Muscle layer of duodenum (tissue), 2 donors: ENCODE measurements around the gene TBXA2R.
"Not testable (repeated sequence)": the region's sequence is repeated elsewhere in the genome, so short reads cannot be mapped to it uniquely, and the experiment has no call there.

ENCODE experiments used
- H3K27ac ChIP-seq: one replicate; pipeline ENCODE4 v1.7.0; 2013; ENCODE audit warnings: mild to moderate bottlenecking, low read length
- H3K27me3 ChIP-seq: one replicate; pipeline ENCODE4 v1.7.0; 2013; ENCODE audit warnings: low read depth, mild to moderate bottlenecking, control low read depth, low read length
- H3K36me3 ChIP-seq, 2 donors: one replicate each; pipeline ENCODE4 v1.7.0; 2013; ENCODE audit warnings: low read length in 2 of 2, control low read depth in 1 of 2, mild to moderate bottlenecking in 1 of 2; ENCODE audit not compliant: insufficient read depth in 2 of 2, control insufficient read depth in 1 of 2
- H3K4me1 ChIP-seq, 2 donors: one replicate each; pipeline ENCODE4 v1.7.0; 2013; ENCODE audit warnings: low read length in 2 of 2, mild to moderate bottlenecking in 2 of 2, control low read depth in 1 of 2, moderate library complexity in 1 of 2; ENCODE audit not compliant: insufficient read depth in 2 of 2, control insufficient read depth in 1 of 2
- H3K4me3 ChIP-seq, 2 donors: one replicate each; pipeline ENCODE4 v1.7.0; 2013; ENCODE audit warnings: low read length in 2 of 2, low read depth in 1 of 2, mild to moderate bottlenecking in 1 of 2
- H3K9me3 ChIP-seq, 2 donors: one replicate each; pipeline ENCODE4 v1.7.0; 2013; ENCODE audit warnings: low read length in 2 of 2, control low read depth in 1 of 2, mild to moderate bottlenecking in 1 of 2; ENCODE audit not compliant: control insufficient read depth in 1 of 2
- donor health status: healthy.

Gene TBXA2R

DNA sequence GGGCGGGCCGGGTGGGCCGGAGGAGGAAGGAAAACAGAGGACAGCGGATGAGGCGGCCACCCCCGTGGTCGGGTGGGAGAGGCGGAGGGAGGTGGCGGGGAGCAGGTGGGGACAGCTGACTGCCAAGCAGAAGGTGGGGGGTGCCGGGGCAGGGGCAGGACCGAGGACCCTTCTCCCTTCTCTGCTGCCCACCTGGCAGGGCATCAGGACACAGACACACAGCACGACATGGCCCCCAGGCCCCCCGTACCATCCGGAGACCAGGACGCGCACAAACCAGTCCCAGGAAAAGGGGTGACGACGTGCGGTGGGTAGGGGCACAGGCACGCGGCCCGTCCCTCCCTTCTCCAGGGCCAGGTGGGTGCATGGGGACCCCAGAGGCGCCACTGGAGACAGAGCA is 30.9 kb upstream of the TBXA2R start:
- Histone ChIP-seq H3K9me3 (no peaks in the 10 kb centered on the region), H3K27ac (no peak overlapping the region), H3K36me3 (peaks cover 10 to 72% of the 10 kb centered on the region in 2 donors)

DNA sequence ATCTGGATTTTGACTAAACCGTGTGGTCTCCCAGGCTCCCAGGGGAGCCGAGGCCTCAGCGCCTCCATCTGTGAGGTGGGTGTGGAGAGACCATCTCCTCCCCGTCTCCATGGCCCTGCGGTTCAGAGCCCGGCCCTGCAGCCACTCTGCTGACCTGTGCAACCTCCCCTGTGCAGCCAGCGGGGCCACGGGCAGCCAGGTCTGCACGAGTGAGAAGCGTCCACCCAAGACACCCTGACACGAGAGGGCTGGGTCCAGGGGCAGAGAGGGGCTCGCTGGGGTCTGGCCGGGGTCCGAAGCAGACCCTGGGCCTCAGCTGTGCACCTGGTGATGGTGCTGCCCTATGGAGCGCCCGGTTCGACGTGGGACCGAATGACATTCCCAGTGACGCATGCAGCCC is 30.3 kb upstream of the TBXA2R start:
- H3K27ac ChIP-seq = no peak overlapping the region
- H3K4me1 ChIP-seq = no peaks in the 10 kb centered on the region
- H3K36me3 ChIP-seq = peaks cover 15 to 72% of the 10 kb centered on the region in 2 donors
- no peak overlapping the region for H3K4me3 ChIP-seq
- H3K9me3 ChIP-seq = no peaks in the 10 kb centered on the region
- H3K27me3 ChIP-seq = no peaks in the 10 kb centered on the region

More for the DNA sequence above, 30.9 kb upstream of the TBXA2R start:
- Histone ChIP-seq H3K4me1 (no peaks in the 10 kb centered on the region), H3K27me3 (no peaks in the 10 kb centered on the region), H3K4me3 (no peak overlapping the region)

DNA sequence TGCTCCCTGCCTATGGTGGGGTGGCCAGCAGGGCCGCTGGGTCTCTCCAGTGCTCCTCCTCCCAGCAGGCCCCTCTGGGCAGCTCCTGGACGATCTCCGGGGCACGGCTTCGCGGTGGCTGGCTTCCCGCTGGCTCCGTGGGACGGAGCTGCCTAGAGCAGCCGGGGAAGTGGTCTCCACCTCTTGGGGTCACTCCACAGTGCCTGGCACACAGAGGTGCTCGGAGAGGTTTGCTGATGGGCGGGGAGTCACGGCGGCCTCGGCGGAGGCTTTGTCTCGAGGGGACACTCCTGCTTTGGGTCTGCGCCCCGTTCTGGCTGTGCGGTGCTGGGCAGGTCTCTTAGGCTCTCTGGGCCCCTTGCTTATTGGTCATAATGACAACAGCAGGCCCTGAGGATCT is 29.8 kb upstream of the TBXA2R start:
- no peaks in the 10 kb centered on the region for H3K9me3 ChIP-seq
- no peak overlapping the region for H3K27ac ChIP-seq
- no peaks in the 10 kb centered on the region for H3K27me3 ChIP-seq
- H3K4me1 ChIP-seq = no peaks in the 10 kb centered on the region
- peaks cover 19 to 72% of the 10 kb centered on the region in 2 donors for H3K36me3 ChIP-seq
- H3K4me3 ChIP-seq = no peak overlapping the region

DNA sequence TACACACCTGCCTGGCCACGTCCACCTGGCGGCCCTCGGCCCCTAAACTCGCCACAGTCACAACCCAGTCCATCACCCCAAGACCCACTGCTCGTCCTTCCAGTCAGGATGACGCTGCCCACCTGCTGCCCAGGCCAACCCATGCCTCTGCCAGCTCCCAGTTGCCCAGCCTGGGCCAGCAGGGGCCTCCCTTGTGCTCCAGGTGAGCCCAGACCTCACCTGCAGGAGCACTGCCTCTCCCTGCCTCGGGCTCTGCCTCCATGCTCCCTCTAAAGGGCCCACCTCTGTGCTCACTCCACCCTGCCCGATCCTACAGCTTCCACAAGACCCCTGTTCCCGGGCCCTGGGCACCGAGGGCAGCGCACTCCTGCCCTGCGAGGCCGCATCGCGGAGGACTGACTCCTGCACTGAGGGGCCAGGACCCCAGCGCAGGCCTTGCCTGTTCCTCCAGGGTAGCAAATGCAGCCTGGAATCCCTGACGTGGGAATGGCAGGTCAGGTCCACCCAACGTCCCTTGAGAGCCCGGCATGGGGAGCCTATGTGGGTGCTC is 27.9 kb upstream of the TBXA2R start:
- Histone ChIP-seq H3K27me3 (no peaks in the 10 kb centered on the region), H3K4me3 (no peak overlapping the region), H3K27ac (no peak overlapping the region), H3K36me3 (peaks cover 11 to 69% of the 10 kb centered on the region in 2 donors), H3K4me1 (no peaks in the 10 kb centered on the region), H3K9me3 (no peaks in the 10 kb centered on the region)

DNA sequence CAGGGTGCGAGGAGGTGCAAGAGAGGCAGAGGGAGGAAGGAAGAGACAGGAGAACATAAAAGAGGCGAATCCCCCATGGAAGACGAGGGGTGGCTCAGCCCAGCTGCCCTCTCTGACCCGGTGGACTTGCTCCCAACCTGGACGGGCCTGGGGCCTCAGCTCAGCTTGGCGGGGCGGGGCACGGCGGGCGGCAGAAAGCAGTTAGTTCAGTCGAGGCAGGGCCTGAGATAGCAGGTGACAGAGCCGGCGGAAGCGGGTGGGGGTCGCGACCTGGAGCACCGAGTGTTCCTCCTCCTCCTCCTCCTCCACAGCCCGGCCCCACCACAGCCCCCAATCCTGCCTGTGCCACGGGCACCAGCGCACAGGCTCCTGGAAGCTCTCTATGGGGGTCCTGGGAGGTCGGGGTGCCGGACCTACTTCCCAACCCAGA is 26.9 kb upstream of the TBXA2R start:
- H3K9me3 ChIP-seq = no peaks in the 10 kb centered on the region
- peaks cover 9 to 59% of the 10 kb centered on the region in 2 donors for H3K36me3 ChIP-seq
- H3K4me1 ChIP-seq = no peaks in the 10 kb centered on the region
- no peaks in the 10 kb centered on the region for H3K27me3 ChIP-seq
- H3K27ac ChIP-seq = no peak overlapping the region
- no peak overlapping the region for H3K4me3 ChIP-seq

DNA sequence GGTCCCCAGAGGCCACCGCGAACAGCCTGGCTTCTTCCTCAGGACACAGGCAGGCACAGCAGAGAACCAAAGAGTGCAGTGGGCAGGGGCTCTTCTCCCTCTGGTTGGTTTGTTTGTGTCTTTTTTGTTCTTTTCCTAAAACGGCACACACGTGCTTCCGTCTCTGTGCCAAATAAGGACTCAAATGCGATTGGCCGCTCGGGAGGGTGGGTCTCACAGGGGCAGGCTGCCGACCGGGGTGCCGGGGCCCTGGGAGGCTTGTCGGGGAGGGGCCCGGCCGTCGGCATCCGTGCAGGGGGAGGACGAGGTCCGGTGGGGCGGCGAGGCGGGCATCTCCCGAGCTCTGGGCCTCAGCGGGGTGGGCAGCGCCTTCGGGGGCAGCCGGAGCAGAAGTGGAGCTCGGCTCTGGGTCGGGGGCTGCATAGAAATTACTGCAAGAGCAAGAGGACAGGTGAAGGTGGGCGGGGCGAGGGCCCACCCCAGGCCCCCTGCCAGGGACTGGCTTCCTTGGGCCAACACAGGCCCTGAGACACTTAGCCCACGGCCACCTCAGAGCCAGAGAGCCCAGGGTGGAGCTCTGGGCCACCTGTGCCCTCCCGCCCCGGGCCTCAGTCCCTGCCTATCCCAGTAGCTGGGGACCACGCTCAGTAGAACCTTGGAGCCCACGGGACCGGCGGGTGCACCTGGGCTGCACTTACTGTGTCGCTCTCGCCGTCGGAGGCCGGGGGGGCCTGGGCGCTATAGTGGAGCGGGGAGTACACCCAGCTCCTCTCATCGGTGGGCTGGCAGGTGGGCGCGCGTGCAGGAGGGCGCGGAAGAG is 26.3 kb upstream of the TBXA2R start:
- Histone ChIP-seq H3K36me3 (peaks cover 9 to 52% of the 10 kb centered on the region in 2 donors), H3K4me3 (no peak overlapping the region), H3K27ac (no peak overlapping the region), H3K9me3 (no peaks in the 10 kb centered on the region), H3K4me1 (no peaks in the 10 kb centered on the region), H3K27me3 (no peaks in the 10 kb centered on the region)

DNA sequence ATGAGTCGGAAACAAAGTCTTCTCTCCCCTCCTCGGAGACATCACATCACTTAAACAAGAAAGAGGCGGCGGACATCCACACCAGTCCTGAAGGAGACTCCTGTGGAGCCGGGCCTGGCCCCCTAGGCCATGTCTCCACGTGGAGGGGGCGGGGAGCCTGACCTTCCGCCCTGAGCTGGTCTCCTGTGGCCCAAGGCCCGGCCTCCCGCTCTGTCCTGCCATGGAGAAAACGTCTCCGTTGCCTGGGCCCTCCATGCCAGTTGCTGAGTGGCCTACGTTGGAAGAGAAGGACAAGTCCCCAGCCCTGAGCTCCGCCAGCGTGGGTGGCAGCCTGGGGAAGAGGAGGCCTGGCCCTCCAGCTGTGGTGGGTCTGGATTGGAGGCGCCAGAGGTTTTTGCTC is 25.4 kb upstream of the TBXA2R start:
- H3K4me1 ChIP-seq = peaks cover 0 to 5% of the 10 kb centered on the region in 2 donors
- H3K9me3 ChIP-seq = no peaks in the 10 kb centered on the region
- no peak overlapping the region for H3K27ac ChIP-seq
- no peak overlapping the region for H3K4me3 ChIP-seq
- no peaks in the 10 kb centered on the region for H3K27me3 ChIP-seq
- H3K36me3 ChIP-seq = peaks cover 9 to 46% of the 10 kb centered on the region in 2 donors

DNA sequence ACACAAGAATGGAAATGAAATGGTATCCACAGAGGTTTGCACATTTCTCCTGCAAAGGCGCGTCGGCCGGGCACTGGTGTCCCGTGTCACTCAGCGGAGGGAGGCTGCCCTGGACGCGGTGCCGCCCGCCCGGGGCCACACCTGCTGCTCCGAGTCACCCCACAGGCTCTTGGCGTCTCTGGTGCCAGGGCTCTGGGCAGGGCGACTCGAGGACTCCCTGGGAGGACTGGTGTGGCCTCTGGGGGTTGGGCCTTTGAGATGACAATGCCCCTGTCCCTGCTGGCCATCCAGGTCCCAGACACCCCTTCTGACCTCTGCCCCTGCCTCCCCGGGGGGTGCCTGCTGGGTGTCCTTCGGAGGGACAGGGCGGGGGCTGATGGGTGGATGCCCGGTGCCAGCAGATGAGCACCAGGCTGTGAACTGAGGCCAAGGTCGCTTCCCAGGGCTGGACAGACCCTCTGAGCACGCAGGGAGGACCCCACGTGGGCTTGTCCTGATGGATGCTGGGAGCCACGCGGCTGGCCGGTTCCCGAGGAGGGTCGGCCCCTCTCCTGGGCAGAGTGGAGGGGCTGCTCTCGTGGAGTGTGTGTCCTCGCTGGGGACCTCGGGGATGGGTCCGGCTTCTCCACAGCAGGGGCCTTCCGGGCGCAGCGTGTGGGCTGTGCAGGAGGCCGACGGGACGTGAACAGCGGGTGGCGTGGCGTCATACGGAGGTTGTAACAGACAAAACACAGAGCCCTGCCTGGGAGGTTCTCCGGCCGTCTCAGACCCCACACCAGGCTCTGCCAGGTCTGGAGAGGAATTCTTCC is 24.6 kb upstream of the TBXA2R start:
- Histone ChIP-seq H3K4me3 (no peak overlapping the region), H3K36me3 (peaks cover 9 to 38% of the 10 kb centered on the region in 2 donors), H3K9me3 (no peaks in the 10 kb centered on the region), H3K4me1 (peaks cover 0 to 5% of the 10 kb centered on the region in 2 donors), H3K27me3 (no peaks in the 10 kb centered on the region), H3K27ac (no peak overlapping the region)

DNA sequence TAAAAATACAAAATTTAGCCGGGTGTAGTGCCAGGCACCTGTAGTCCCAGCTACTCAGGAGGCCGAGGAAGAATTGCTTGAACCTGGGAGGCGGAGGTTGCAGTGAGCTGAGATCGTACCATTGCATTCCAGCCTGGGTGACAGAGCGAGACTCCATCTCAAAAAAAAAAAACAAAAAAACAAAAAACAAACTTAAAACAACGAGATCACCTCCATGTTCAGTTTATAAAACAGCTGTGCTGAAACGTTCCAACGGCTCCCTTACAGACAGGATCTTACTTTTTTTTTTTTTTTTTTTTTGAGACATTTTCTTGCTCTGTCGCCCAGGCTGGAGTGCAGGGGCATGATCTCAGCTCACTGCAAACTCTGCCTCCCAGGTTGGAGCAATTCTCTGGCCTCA is 22.1 kb upstream of the TBXA2R start:
- H3K9me3 ChIP-seq, H3K27me3 ChIP-seq, H3K4me3 ChIP-seq, H3K27ac ChIP-seq: not testable (repeated sequence)
- peaks cover 9 to 28% of the 10 kb centered on the region in 2 donors for H3K36me3 ChIP-seq
- H3K4me1 ChIP-seq = peaks cover 3 to 27% of the 10 kb centered on the region in 2 donors

DNA sequence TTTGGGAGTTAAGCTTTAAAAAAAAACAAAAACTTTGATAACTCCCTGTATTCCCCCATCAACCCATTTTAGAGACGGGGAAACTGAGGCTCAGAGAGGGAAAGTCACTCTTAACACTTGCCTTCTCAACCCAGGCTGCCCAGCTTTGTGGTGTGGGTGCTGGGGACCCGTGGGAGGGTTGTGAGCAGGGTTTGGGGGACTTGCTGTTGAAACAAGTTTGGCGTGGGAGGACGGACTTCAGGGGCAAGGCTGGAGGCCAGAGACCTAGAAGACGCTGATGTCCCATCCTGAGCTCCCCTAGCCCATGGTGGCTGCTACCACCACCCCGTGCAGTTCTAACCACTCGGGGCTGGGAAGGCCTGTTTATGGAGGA is 20.7 kb upstream of the TBXA2R start:
- Histone ChIP-seq H3K27me3 (no peaks in the 10 kb centered on the region), H3K4me1 (peaks cover 3 to 27% of the 10 kb centered on the region in 2 donors), H3K36me3 (peaks cover 6 to 31% of the 10 kb centered on the region in 2 donors), H3K4me3 (peak overlapping the region in 1 of 2 donors; percentile 94), H3K27ac (no peak overlapping the region), H3K9me3 (no peaks in the 10 kb centered on the region)
